UCSD-AML1 (cell line): ENCODE measurements around the gene POC5.
A peak's percentile ranks its signal among the peaks of the same experiment; 100 is the strongest.
"Not testable (repeated sequence)": the region's sequence is repeated elsewhere in the genome, so short reads cannot be mapped to it uniquely, and the experiment has no call there.

ENCODE experiments used
- DNase-seq: peaks from one replicate; lab custom pipeline; 2025; ENCODE audit not compliant: unreplicated experiment; lab: John Stamatoyannopoulos, UW

Gene POC5

GRCh38 chr5:75706775-75707174, 10.5 kb downstream of the POC5 start:
- DNase-seq: no peak

- no peak for DNase-seq
These were observed 11.2 kb downstream of the POC5 start for GRCh38 chr5:75706016-75706415.

- DNase-seq: no peak
These were observed 15.4 kb downstream of the POC5 start for GRCh38 chr5:75701856-75702255.

DNA sequence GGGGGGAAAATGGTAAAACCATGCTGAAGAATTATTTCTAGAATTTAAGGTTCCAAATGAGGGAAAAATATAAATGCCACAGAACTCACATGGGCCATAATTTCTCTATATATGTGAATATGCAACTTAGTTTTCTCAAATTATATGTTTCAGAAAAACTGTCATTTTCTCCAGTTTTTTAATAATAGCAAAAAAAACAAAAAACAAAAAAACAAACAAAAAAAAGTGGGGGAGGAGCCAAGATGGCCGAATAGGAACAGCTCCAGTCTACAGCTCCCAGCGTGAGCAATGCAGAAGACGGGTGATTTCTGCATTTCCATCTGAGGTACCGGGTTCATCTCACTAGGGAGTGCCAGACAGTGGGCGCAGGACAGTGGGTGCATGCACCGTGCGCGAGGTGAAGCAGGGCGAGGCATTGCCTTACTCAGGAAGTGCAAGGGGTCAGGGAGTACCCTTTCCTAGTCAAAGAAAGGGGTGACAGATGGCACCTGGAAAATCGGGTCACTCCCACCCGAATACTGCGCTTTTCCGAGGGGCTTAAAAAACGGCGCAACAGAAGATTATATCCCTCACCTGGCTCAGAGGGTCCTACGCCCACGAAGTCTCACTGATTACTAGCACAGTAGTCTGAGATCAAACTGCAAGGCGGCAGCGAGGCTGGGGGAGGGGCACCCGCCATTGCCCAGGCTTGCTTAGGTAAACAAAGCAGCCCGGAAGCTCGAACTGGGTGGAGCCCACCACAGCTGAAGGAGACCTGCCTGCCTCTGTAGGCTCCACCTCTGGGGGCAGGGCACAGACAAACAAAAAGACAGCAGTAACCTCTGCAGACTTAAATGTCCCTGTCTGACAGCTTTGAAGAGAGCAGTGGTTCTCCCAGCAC, 21.5 kb downstream of the POC5 start:
- DNase-seq: not testable (repeated sequence)

GRCh38 chr5:75694781-75695180, 22.5 kb downstream of the POC5 start:
- no peak for DNase-seq

- no peak for DNase-seq
These were observed 26.6 kb downstream of the POC5 start for GRCh38 chr5:75690669-75691068.

DNA sequence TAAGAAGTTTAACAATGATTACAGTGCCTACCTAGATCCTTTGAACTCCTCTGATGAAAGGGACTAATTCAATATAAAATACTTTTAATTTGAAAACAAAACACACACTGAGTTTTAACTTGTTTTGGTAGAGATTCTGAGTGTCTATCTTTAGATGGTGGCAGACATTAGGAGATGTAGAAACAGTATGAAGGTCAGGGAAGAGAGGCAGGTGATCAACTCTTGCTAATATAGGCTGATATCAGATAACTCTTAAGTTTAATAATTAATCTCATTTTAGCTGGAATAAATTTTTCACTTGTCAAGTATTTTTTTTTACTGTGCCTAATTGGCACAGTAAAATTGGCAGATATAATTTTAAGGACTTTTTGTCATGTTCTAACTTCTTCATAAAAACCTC, 30.8 kb downstream of the POC5 start:
- no peak for DNase-seq

DNA sequence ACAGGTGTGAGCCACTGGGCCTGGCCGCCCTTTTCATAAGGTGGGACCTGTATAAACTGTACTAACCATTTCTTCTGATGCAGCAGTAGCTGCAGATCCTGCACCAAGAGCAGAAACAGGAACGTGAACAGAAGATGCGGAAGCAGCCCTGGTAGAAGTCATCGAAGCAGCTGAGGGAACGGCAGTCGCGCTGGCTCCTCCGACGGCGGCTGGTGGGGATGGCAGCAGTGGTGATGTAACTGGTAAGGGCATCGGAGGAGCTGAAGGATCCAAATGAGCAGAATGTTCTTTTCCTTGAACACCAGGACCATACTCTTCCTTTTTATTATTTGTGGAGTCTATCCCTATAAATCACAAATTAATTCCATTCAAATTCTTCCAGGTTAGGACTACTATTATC, 32.1 kb downstream of the POC5 start:
- no peak for DNase-seq

GRCh38 chr5:75681125-75681830, 36.0 kb downstream of the POC5 start:
- no peak for DNase-seq

- no peak for DNase-seq
These were observed 39.1 kb downstream of the POC5 start for GRCh38 chr5:75678155-75678554.

DNA sequence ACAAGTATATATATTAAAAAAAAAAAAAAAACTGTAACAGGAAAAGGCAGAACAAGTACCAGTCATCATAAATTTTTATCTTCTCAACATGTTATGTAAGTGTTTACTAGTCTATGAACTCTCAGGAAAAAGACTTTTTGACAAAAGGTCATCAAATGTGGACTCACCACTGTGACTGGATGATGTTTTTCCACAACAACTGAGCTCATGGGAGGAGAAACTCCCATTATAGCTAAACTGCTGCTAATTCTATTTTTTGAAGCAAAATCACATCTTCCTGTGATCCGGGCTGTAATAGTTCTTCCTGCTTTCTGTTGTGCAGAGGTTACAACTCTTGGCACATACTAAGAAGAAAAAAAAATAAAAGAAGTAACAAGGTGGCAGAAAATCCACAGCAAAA, 39.6 kb downstream of the POC5 start:
- DNase-seq: no peak

- no peak for DNase-seq
These were observed 41.5 kb downstream of the POC5 start for GRCh38 chr5:75675783-75676182.

GRCh38 chr5:75672616-75673015, 44.6 kb downstream of the POC5 start:
- DNase-seq: no peak

DNA sequence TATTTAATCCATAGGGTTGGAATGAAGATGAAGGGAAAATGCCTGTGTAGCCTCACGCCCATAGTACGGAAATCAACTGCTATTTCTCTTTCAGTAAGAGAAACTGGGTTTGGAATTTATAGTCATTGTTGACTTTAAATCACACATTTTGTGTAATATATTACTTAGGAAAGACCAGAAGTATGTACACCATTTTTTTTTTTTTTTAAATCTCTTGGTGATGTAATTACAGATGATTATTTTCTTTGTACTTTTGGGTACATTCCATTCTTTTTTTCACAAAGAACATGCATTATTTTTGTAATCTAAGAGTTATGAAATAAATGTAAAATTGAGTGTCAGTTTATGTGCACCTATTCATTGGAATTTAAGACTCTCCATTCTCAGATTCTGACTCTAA, 45.7 kb downstream of the POC5 start:
- no peak for DNase-seq

DNA sequence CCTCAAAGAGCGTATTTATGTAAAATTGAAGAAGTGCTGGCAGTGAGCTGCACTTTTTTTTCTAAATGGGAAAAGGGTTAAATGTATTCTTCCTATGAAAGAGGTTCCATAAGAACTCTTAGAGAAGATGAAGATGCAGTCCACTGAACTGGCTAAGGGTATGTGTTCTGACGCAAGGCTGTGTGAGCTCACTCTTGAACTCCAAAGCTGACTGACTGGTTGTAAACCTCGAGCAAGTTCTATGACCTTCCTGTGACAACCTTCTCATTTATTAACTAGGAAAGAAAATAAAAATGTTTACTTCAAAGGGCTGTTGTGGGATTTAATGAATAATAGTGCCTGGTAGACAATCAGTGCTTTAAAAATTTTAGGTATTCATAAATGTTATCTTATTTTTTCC, 46.7 kb downstream of the POC5 start:
- DNase-seq: no peak

DNA sequence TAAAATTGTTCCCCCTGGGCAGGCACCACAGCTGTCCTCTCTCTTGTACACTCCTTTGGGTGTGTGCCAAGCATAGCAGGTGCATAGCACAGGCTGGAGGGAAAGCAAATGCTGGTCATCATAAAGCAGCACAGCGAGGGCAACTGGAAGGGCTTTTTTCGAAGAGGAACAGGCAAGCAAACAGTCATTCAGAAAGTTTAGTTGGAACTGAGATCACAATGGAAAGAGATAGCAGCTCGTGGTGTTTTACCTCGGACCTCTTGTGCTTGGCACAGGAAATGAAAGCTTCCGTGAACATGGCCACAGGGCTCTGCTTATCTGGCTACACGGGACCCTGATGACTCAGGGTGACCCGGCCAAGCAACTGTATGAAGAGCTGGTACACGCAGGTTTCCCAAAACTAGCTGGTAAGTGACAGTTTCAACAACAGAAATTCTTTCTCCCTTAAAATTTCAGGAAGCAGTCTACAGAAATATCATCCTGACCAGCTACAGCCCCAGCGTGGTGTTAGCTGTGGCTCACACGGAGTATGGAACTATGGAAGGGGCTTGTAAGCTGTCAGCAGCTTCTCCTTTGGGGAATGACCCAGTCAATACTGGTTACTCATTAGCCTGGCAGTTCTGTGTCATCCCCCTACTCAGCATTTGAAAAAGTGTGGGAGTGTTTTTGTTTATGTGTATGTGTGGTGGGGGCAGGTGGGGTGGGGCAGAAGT, 48.1 kb downstream of the POC5 start:
- DNase-seq: peak; percentile 70

GRCh38 chr5:75668445-75668844, 48.8 kb downstream of the POC5 start:
- peak; percentile 37 for DNase-seq

GRCh38 chr5:75667586-75667985, 49.7 kb downstream of the POC5 start:
- no peak for DNase-seq

DNA sequence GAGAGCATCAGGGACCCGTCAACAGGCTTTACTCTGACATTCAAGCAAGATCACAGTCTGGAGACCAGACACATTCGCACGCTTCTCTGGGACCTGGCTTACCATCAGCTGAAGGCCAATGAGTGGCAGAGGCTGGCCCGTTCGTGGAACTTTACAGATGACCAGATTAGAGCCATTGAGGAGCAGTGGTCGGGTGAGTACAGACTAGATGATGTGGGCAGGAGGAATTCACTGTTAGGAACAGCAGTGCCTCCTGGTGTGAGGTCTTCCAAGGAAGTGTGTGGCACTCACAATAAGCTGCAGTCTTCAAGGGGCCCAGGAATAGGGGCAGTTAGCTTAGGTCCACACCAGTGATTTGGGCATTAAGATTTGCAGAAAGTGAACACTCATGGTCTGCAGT, 50.4 kb downstream of the POC5 start:
- DNase-seq: no peak

GRCh38 chr5:75664979-75665378, 52.3 kb downstream of the POC5 start:
- no peak for DNase-seq

- no peak for DNase-seq
These were observed 53.5 kb downstream of the POC5 start for GRCh38 chr5:75663579-75664284.
